GM18508 (cell line): Measurements from ENCODE around the gene PCDH10.
"Not testable (repeated sequence)": the region's sequence is repeated elsewhere in the genome, so short reads cannot be mapped to it uniquely, and the experiment has no call there.

Experiments
- ATAC-seq: cut with Tn5 transposase; IDR thresholded peaks from one replicate; pipeline ENCODE4 v1.9.1; 2021; ENCODE audit warnings: moderate number of reproducible peaks; ENCODE audit not compliant: insufficient read depth, unreplicated experiment

The PCDH10 gene

GRCh38 chr4:133208694-133209285 is 59.7 kb downstream of the PCDH10 start:
- no peak for ATAC-seq

- ATAC-seq: no peak
Observed at GRCh38 chr4:133233922-133234321, 84.8 kb downstream of the PCDH10 start.

DNA sequence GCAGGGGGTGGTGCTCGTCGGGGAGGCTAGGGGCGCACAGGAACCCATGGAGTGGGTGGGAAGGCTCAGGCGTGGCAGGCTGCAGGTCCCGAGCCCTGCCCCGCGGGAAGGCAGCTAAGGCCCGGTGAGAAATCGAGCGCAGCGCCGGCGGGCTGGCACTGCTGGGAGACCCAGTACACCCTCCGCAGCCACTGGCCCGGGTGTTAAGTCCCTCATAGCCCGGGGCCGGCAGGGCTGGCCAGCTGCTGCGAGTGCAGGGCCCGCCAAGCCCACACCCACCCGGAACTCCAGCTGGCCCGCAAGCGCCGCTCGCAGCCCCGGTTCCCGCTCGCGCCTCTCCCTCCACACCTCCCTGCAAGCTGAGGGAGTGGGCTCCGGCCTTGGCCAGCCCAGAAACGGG is 91.4 kb downstream of the PCDH10 start:
- not testable (repeated sequence) for ATAC-seq
